Omental fat pad (tissue), 4 donors: Measurements from ENCODE around the gene CDK8. TPM values are rescaled to one million over a fixed set of nuclear protein-coding genes. Genes with fewer than 3 reads are reported as not detected.

ENCODE experiments used
- ATAC-seq: fragments of 150-250 bp; one replicate; pipeline ENCODE4 v1.9.1; 2016; ENCODE audit warnings: mild to moderate bottlenecking, moderate library complexity; ENCODE audit not compliant: low FRiP score
- DNase-seq: peaks from one replicate; pipeline ENCODE4 v3.0.0-alpha.2; 2019; ENCODE audit warnings: low spot score
- CTCF ChIP-seq, 3 donors: fragments of 450-650 bp; IDR thresholded peaks; one replicate each; pipeline ENCODE4 v1.5.1; 2016 to 2017; ENCODE audit warnings: antibody characterized with exemption in 3 of 3, mild to moderate bottlenecking in 3 of 3, moderate library complexity in 2 of 3
- total RNA-seq, 4 donors: library from RNA; depleted of rRNA; stranded (reverse); fragments of >200 nt; gene quantifications; one replicate each; pipeline ENCODE4 v1.1.0, GENCODE V29; 2016

Gene CDK8
- total RNA-seq, 4 donors from 2014 or later = 11.7 to 16.6 (median 13.0) TPM

DNA sequence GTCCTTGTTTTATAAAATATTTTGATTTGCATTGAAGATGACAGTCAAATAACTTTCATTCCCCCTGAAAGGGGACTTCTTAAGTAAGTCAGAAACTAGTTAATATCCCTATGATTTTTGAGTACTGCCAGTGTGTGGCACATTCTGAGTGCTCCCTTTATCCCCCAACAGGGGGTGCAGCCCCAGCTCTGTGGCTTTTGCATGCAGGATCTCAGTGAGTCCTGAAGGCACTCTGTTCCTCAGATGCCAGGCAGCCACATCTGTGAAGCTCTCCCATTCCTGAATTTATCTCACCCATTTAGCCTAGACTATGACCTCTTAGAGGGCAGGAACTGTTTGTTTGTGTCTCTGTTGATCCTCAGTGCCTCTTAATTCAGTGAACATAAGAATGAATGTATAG is 123.1 kb downstream of the CDK8 start:
- DNase-seq = no peak
- ATAC-seq = no peak
- TF ChIP-seq CTCF (IDR thresholded peaks at IDR 0.05) = no peak

GRCh38 chr13:26378116-26378515 is 124.2 kb downstream of the CDK8 start:
- no peak for TF ChIP-seq CTCF (IDR thresholded peaks at IDR 0.05)
- no peak for ATAC-seq

DNA sequence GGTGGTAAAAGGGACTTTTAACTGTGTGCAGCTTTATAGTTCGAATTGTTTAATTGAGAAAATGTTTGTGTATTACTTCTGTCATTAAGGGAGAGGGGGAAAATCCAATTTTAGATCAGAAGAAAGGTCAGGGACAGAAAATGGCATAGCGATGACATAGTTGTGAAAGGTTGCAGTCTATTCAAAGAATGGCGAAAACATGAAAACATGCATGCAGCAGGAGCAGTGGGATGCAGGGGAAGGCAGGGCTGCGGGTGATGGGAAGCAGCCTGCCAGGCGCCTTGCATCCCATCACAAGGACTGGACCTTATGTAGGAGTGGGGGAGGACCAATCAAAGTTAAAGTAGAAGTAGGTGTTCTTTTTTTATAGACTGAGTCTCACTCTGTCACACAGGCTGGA is 125.9 kb downstream of the CDK8 start:
- TF ChIP-seq CTCF (IDR thresholded peaks at IDR 0.05) = no peak
- DNase-seq = no peak

More at GRCh38 chr13:26378116-26378515, 124.2 kb downstream of the CDK8 start:
- no peak for DNase-seq

DNA sequence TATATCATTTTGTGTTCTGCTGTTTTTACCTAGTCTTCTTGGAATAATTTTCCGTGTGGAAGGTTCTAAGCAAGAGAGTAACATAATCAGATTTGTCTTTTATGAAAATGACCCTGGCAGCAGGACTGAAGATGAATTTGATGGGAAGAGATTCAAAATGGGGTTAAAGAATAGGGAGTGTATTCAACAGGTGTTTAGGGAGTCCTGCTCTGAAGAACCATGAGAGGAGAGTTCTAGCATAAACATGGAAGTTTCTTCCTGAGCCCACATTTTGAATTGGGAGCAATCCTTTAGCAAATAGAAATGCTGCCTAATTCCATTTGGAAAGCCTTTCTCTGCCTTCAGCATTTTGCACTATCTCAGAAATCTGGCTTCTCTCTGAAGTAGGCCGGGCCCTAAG is 127.0 kb downstream of the CDK8 start:
- ATAC-seq (no peak), DNase-seq (no peak)
- TF ChIP-seq CTCF (IDR thresholded peaks at IDR 0.05) = no peak

More for the DNA sequence above, 125.9 kb downstream of the CDK8 start:
- ATAC-seq = no peak

GRCh38 chr13:26382366-26382765 is 128.4 kb downstream of the CDK8 start:
- ATAC-seq (no peak), DNase-seq (no peak)
- no peak for TF ChIP-seq CTCF (IDR thresholded peaks at IDR 0.05)

DNA sequence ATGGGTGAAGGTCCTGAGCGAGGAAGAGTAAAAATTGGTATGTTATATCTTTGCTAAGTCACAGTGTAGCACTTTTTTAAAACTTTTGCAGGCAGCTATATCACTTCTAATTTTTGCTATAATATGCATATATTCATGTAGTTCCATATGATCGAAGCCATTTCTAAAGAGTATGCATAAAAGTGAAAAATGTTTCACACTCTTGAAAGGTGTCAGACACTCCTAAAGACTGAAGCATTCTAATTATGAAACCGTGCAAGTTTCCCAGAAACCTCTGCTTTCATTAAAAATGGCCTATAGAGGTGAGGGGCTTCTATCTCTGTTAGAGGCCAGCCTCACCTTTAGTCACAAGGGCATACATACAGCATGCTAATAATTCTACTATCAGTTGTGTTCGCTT is 128.9 kb downstream of the CDK8 start:
- TF ChIP-seq CTCF (IDR thresholded peaks at IDR 0.05) = no peak
- no peak for ATAC-seq

DNA sequence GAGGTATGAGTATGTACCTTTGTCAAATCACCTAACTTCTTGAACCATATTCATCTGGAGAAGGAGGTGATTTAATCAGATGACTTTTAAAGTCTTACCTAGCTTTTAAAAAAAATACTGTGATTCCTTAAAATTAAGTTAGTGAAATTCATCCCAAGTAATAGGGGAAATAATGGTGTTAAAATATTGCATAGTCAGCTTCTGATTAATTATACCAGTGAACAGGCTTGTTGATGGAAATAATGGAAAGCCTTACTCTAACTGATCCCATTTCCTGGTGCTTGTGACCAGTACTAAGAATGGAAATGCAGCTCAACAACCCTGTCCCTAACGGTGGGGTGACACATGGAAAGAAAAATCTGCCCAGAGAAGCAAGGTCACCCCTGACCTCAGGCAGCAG is 130.7 kb downstream of the CDK8 start:
- TF ChIP-seq CTCF (IDR thresholded peaks at IDR 0.05) = no peak
- ATAC-seq = no peak

More for the DNA sequence above, 128.9 kb downstream of the CDK8 start:
- no peak for DNase-seq

More for the DNA sequence above, 130.7 kb downstream of the CDK8 start:
- DNase-seq = no peak
